ENCODE data around the gene KCNIP4.

KCNIP4 gene

GRCh38 chr4:21915761-21916160 is 32.8 kb downstream of the KCNIP4 start:
- H3K4me3 ChIP-seq (ENCODE audit: low read depth, low read length), result no peak overlapping the region
- DNase-seq (ENCODE audit: low read depth), result no peak
- TF ChIP-seq, protein P1, sequence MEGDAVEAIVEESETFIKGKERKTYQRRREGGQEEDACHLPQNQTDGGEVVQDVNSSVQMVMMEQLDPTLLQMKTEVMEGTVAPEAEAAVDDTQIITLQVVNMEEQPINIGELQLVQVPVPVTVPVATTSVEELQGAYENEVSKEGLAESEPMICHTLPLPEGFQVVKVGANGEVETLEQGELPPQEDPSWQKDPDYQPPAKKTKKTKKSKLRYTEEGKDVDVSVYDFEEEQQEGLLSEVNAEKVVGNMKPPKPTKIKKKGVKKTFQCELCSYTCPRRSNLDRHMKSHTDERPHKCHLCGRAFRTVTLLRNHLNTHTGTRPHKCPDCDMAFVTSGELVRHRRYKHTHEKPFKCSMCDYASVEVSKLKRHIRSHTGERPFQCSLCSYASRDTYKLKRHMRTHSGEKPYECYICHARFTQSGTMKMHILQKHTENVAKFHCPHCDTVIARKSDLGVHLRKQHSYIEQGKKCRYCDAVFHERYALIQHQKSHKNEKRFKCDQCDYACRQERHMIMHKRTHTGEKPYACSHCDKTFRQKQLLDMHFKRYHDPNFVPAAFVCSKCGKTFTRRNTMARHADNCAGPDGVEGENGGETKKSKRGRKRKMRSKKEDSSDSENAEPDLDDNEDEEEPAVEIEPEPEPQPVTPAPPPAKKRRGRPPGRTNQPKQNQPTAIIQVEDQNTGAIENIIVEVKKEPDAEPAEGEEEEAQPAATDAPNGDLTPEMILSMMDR (conservative IDR thresholded peaks at IDR 0.05; ENCODE audit: low read depth, low read length), result no peak

- no peak overlapping the region for H3K4me3 ChIP-seq (ENCODE audit: low read depth, low read length)
- TF ChIP-seq, protein P1 (conservative IDR thresholded peaks at IDR 0.05; ENCODE audit: low read depth, low read length), result no peak
- peak; percentile 68 for DNase-seq (ENCODE audit: low read depth)
These were observed 46.7 kb downstream of the KCNIP4 start for GRCh38 chr4:21901831-21902230.

DNA sequence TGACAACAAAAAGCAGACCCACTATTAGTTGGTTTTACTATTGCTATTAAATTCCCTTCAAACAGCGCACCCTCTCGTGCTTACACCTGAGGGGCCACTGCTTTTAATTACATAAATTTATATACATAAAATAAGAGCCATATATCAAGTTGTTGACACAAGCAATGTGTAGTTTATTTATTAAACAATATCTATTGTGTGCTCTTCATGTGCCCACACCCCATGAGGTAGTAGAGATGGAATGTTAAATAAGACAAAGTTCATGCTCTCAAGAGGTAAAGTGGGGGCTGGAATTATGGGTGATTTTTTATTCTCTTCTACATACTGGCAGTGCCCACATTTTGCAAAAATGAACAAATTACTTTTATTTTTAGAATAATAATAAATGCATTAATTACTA is 47.3 kb downstream of the KCNIP4 start:
- no peak overlapping the region for H3K4me3 ChIP-seq (ENCODE audit: low read depth, low read length)
- TF ChIP-seq, protein P1 (conservative IDR thresholded peaks at IDR 0.05; ENCODE audit: low read depth, low read length), result no peak

DNA sequence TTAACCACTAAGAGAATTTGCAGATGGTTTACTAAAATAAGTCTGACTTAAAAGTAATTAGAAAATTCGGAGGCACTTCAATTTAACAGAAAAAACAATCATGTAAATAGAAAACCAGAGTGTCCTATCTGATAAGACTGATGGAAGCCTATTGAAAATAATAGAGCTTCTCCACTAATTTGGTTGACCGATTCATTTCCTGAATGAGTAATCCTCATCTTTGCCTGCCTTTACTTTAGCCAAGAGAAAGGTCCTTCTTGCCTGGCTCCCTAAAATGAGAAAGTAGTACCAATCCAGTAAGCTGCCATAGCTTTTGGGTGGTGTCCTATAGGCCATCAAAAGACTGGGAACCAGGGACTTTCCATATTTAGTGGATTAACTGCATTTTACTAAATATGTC is 48.4 kb downstream of the KCNIP4 start:
- TF ChIP-seq, protein P1 (conservative IDR thresholded peaks at IDR 0.05; ENCODE audit: low read depth, low read length), result no peak
- DNase-seq (ENCODE audit: low read depth), result no peak
- no peak overlapping the region for H3K4me3 ChIP-seq (ENCODE audit: low read depth, low read length)

More for the DNA sequence above, 47.3 kb downstream of the KCNIP4 start:
- DNase-seq (ENCODE audit: low read depth), result no peak

DNA sequence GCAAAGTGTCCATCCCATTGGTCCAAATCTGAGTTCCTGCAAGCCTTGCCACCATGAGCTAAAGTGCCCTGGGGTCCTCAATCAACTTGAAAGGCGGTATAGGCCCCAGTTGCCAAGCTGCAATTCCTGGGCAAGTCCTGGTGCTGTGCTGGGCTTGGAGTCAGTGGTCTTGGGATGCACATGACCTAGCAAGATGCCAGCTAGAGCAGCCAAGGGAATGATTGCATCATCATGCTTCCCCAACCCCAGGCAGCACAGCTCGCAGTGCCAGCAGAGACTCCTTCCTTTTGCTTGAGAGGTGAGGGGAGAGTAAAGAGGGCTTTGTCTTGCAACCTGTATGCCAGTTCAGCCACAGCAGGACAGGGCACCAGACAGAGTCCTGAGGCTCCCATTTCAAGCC is 50.5 kb downstream of the KCNIP4 start:
- no peak for DNase-seq (ENCODE audit: low read depth)
- TF ChIP-seq, protein P1 (conservative IDR thresholded peaks at IDR 0.05; ENCODE audit: low read depth, low read length), result no peak
- no peak overlapping the region for H3K4me3 ChIP-seq (ENCODE audit: low read depth, low read length)

- H3K4me3 ChIP-seq (ENCODE audit: low read depth, low read length), result no peak overlapping the region
- no peak for DNase-seq (ENCODE audit: low read depth)
- TF ChIP-seq, protein P1 (conservative IDR thresholded peaks at IDR 0.05; ENCODE audit: low read depth, low read length), result no peak
These were observed 51.8 kb downstream of the KCNIP4 start for GRCh38 chr4:21896767-21897166.

DNA sequence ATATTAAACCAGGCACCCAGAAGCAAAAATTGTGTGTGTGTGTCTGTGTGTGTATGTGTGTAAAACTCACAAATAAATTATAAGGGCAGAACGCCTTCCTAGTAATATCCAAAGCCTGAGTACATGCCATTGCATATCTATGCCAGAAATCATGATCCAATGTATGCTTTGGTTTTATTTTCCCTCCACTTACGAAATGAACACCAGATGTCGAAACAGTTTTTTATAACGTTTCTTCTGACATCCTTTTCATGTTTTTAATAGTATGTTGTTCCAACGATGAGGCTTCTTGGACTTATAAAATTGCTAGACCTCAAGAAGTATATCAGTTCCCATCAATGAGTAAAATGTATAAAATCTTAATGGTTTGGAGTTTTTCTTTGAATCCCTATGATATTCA is 55.4 kb downstream of the KCNIP4 start:
- no peak overlapping the region for H3K4me3 ChIP-seq (ENCODE audit: low read depth, low read length)
- peak; percentile 25 for DNase-seq (ENCODE audit: low read depth)
- TF ChIP-seq, protein P1 (conservative IDR thresholded peaks at IDR 0.05; ENCODE audit: low read depth, low read length), result no peak

Data from choroid plexus epithelial cell (primary cell).